ENCODE data around the gene FAAP100.

GRCh38 chr17:81545160-81545949 lies 6.8 kb downstream of the FAAP100 start:
- TF ChIP-seq NFRKB (IDR thresholded peaks at IDR 0.05) (no peak), L3MBTL2 (conservative IDR thresholded peaks at IDR 0.05) (no peak), HDGF (IDR thresholded peaks at IDR 0.05; ENCODE audit: borderline replicate concordance) (no peak), PKNOX1 (IDR thresholded peaks at IDR 0.05) (no peak), ELF4 (IDR thresholded peaks at IDR 0.05) (no peak), ZNF384 (IDR thresholded peaks at IDR 0.05) (no peak), SUZ12 (IDR thresholded peaks at IDR 0.05) (no peak)

Data from HEK293T (cell line).